Lung microvascular endothelial cell (primary cell): Measurements from ENCODE around the gene SCO2. TPM values are rescaled to one million over a fixed set of nuclear protein-coding genes. Genes with fewer than 3 reads are reported as not detected.

Experiments
- DNase-seq, 2 donors: peaks; one replicate each; pipeline versions ENCODE4 v3.0.0 to v3.0.0-alpha.2; 2010; ENCODE audit warnings: low read depth in 2 of 2
- total RNA-seq: library from RNA; depleted of rRNA; stranded (reverse); fragments of >200 nt; gene quantifications from 2 replicates; pipeline ENCODE4 v1.2.1, GENCODE V29; 2014

SCO2 gene
- total RNA-seq, 1 donor from 2014 or later: 2.4 TPM

- no peak for DNase-seq
Observed at GRCh38 chr22:50532824-50533796, 7.7 kb upstream of the SCO2 start.

DNA sequence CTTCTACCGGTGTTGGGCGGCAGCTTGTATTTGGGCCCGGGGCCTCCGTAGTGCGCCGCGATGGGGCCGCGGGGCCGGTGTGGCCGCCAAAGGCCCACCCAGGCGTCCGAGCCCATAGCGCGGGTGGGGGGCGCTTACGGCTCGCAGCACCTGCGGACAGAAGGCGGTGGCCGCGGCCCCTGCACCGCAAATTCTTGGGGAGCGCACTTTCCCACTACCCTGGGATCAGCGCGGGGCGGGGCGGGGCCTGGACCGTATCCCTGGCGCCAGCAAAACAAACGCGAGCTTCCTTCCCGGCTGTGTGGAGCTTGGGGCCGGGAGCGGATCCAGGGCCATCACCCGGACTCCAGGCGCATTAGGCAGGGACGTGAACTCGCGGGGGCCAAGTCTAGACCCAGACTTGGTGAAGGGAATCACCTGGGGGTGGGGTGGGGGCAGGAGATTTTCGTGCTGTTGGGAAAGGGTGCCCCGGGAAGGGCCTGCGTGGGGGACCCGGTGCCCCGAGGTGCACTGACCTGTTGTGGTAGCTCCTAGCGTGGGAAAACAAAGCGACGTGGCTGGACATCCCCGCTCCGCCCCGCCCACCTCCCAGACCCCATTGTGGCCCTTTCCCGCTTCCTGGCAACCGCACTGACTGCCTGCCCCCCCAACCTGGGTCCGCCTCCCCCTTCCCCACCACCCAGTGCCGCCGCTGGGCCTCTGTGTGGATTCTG lies 6.7 kb upstream of the SCO2 start:
- DNase-seq: peak; percentile 77 to 91

GRCh38 chr22:50531546-50531961 lies 6.2 kb upstream of the SCO2 start:
- DNase-seq: peak in 1 of 2 donors; percentile 58

DNA sequence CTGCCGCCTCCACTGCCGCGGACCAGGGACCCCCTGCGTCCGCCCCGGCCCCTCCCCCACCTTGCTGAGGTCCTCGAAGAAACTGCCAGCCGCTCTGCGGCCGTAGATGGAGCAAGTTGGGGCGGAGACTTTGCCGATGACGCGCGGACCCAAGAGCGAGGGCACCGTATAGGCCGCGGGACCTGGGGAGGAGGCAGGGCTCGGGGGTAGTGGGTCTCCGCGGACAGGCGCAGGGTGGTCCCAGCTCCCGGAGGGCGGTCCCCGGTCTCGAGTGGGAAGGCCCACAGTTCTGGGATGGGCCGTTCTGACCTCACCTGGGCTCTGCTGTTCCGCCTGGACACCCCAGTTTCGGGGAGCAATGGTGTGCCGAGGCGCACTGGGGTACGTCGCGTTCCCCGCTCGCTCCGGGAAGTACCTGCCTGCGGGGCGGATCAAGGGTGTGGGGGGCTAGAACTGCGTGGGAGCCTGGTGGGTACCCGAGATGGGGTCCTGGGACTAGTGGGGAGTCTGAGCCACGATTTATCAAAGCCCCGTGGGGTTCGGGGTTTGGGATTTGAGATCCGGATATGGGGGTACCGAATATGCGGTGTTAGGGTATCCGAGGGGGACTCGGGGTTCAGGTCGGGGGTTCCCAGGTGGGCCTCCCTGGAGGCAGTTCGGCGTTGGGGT lies 5.6 kb upstream of the SCO2 start:
- peak; percentile 57 to 78 for DNase-seq

- DNase-seq: no peak
Observed at GRCh38 chr22:50530580-50530876, 5.1 kb upstream of the SCO2 start.

DNA sequence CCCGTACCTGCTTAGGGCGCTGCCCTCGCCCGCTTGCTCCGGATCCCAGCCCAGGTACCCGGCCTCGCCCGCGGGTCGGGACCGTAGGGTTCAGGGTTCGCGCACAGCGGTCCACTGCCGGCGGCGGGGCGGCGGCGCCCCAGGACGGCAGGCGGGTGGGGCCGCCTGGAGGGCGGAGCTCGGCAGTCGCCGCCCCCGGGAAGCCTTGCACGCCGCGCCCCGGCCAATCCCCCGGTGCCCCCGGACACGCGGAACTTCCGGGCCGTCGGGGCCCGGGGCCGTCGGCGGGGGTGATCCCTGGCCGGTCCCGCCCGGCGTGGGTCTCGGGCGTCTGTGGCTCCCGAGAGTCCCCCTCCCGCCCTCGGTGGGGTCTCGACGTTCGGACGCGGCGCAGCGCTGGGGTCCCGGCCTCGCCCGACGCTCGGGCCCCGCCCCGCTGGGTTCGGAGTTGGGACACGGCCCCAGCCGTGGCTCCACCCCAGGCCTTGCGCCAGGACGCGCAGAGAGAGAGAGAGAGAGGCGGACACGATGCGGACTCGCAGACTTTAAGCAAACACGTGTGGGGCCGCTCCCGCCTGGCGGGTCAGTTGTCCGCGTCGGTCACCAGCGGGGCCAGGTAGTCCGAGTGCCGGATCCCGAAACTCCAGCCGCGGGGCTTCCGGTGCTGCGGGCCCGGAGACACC lies 4.6 kb upstream of the SCO2 start, which contains the start of gene TYMP:
Gene TYMP (minus strand): TSS at position 116 of the 683 bp plus-strand sequence. CDS start 303 bp downstream, outside the sequence.
- DNase-seq: peak; percentile 66 to 70

- DNase-seq: no peak
Observed at GRCh38 chr22:50529416-50529896, 4.1 kb upstream of the SCO2 start.

DNA sequence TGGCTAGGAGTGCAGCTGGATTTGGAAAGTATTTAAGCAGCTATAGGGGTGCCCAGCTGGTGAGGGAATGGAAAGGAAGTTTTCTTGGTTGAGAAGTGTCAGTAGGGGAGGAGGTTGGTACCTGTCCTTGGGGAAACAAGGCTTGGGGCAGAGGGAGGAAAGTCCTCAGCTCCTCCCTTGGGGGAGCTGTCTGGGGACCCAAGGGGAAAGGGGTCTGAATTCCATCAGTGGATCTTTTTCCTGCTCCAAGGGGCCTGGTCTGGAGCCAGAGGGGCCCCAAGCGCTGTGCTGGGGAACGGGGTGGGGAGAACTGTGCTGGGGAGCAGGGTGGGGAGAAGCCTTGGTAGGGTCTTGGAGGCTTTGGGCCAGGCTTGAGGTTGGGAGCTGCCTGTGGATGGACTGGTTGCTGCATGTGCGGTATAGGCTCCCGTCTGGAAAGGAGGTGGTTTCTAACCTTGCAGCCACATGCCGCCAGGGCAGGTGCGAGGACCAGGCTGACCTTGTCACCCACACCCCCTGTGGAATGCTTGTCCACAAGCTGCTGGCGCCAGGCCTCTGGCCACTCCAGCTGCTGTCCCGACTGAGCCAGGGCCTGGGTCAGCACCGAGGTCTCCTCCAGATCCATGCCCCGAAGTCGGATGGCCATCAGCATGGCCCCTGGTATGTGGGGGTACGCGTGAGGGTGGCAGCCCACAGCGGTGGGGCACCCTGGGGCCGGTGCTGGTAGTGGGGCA lies 3.5 kb upstream of the SCO2 start:
- no peak for DNase-seq

- DNase-seq: no peak
Observed at GRCh38 chr22:50527921-50528681, 2.7 kb upstream of the SCO2 start.

GRCh38 chr22:50526834-50527801 lies 1.7 kb upstream of the SCO2 start:
- no peak for DNase-seq

- DNase-seq: peak; percentile 81 to 85
Observed at GRCh38 chr22:50526108-50526833, 873 bp upstream of the SCO2 start.

- no peak for DNase-seq
Observed at GRCh38 chr22:50525858-50526107, 385 bp upstream of the SCO2 start.

DNA sequence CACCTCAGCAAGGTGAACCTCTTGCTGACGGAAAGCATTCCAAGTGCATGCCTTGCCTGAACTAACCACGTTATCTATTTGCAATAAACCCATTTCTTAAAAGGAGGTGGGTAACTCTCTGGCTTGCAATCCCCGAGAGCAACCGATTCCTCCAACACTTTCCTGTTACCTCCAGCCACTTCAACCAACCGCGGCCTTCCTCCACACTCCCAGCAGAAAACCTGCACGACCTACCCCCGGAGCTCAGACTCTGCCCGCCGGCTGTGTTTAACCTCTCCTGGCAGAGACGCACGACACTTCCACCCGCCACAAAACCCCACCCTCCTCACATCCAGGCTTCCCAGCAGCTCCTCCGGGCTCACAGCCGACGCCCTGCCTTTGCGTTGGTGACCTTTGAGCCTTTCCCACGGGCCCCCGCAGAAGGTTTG lies 708 bp downstream of the SCO2 start:
- DNase-seq: peak in 1 of 2 donors; percentile 35

GRCh38 chr22:50523806-50524675 lies 1.4 kb downstream of the SCO2 start:
- DNase-seq: no peak

DNA sequence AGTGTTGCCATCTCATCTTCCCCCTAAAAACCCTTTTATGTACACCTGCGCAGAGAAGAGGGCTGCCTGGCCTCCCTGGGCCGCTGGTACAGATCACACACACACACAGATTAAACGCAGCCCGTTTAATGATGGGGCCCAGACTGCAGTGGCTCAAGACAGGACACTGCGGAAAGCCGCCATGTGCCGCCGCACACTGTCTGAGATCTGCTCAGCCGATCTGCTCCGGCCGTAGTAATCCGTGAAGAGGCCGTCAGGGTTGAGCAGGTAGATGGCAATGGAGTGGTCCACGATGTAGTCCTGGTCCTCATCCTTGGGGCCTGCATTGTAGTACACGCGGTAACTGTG lies 2.0 kb downstream of the SCO2 start:
- DNase-seq: no peak

- no peak for DNase-seq
Observed at GRCh38 chr22:50522806-50523438, 2.5 kb downstream of the SCO2 start.
